HG03280 (cell line): ENCODE data around the gene ARMC9.
"Not testable (repeated sequence)": the region's sequence is repeated elsewhere in the genome, so short reads cannot be mapped to it uniquely, and the experiment has no call there.

Experiments
- ATAC-seq: cut with Tn5 transposase; IDR thresholded peaks from one replicate; pipeline ENCODE4 v1.9.1; 2021; ENCODE audit warnings: mild to moderate bottlenecking, moderate library complexity; ENCODE audit not compliant: unreplicated experiment

The ARMC9 gene

GRCh38 chr2:231181860-231182512 lies 16.4 kb upstream of the ARMC9 start:
- ATAC-seq: peak; percentile 37

- no peak for ATAC-seq
These were observed 15.9 kb upstream of the ARMC9 start for GRCh38 chr2:231182513-231182899.

GRCh38 chr2:231183851-231184250 lies 14.6 kb upstream of the ARMC9 start:
- no peak for ATAC-seq

GRCh38 chr2:231184319-231184718 lies 14.1 kb upstream of the ARMC9 start:
- no peak for ATAC-seq

- no peak for ATAC-seq
These were observed 13.2 kb upstream of the ARMC9 start for GRCh38 chr2:231185050-231185725.

GRCh38 chr2:231185886-231186285 lies 12.5 kb upstream of the ARMC9 start:
- ATAC-seq: no peak

GRCh38 chr2:231186325-231186724 lies 12.1 kb upstream of the ARMC9 start:
- ATAC-seq: no peak

GRCh38 chr2:231187736-231188505 lies 10.5 kb upstream of the ARMC9 start:
- ATAC-seq: no peak

- ATAC-seq: no peak
These were observed 9.8 kb upstream of the ARMC9 start for GRCh38 chr2:231188506-231189170.

GRCh38 chr2:231189171-231189530 lies 9.3 kb upstream of the ARMC9 start:
- ATAC-seq: no peak

- no peak for ATAC-seq
These were observed 8.6 kb upstream of the ARMC9 start for GRCh38 chr2:231189571-231190495.

GRCh38 chr2:231190531-231191197 lies 7.8 kb upstream of the ARMC9 start:
- no peak for ATAC-seq

- ATAC-seq: no peak
These were observed 6.2 kb upstream of the ARMC9 start for GRCh38 chr2:231191896-231192872.

- ATAC-seq: no peak
These were observed 5.2 kb upstream of the ARMC9 start for GRCh38 chr2:231193216-231193615.

GRCh38 chr2:231196592-231196991 lies 1.8 kb upstream of the ARMC9 start:
- ATAC-seq: no peak

- ATAC-seq: not testable (repeated sequence)
These were observed 1.2 kb upstream of the ARMC9 start for GRCh38 chr2:231197196-231197595.

GRCh38 chr2:231197706-231198290 lies 633 bp upstream of the ARMC9 start:
- ATAC-seq: no peak

- no peak for ATAC-seq
These were observed 788 bp downstream of the ARMC9 start for GRCh38 chr2:231199219-231199618.
